Dermis microvascular lymphatic vessel endothelial cell (primary cell): ENCODE data around the gene KLHL33. TPM values are rescaled to one million over a fixed set of nuclear protein-coding genes. Genes with fewer than 3 reads are reported as not detected.

Experiments
- DNase-seq, 2 donors: peaks; one replicate each; pipeline versions ENCODE4 v3.0.0 to v3.0.0-alpha.2; 2010; ENCODE audit warnings: low read depth in 2 of 2
- total RNA-seq: library from RNA; depleted of rRNA; stranded (reverse); fragments of >200 nt; gene quantifications from 2 replicates; pipeline ENCODE4 v1.2.1, GENCODE V29; 2014

The KLHL33 gene
- total RNA-seq, 1 donor from 2014 or later, result 0.13 TPM

DNA sequence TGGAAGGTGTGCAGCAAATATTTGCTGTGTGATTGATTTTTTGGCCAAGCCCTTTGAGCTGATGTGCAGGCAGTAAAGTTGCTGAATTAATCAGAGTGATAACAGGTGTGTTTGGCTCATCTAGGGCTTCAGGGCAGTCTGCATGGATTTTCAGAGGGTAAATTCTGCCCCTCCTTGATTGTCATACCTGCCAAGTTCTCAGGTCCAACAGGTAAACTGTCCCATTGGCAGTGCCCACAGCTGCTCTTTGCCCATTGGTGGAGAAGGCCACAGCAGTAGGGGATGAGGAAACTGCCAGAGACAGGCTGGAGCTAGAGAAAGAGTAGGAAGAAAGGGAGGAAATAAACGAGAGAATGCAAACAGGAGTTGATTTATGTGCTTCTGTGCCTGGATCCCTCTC lies 56.2 kb downstream of the KLHL33 start:
- DNase-seq, result no peak

DNA sequence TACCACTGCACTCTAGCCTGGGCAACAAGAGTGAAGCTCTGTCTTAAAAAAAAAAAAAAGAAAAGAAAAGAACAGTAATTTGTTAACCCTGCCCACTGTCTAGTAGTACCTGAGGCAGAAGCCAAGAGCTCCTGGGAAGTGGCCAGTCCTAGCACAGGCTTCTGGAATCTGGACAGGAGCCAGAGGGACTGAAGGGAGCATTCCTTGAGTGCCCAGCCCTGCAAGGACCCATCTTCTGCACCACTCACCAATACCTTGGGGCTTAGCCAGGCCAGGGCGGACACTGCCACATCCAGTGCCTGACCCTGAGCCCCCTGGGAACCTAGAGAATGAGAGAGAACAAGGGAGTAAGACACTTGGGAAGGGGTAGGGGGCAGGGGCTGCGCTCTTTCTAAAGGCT lies 58.8 kb downstream of the KLHL33 start:
- no peak for DNase-seq

DNA sequence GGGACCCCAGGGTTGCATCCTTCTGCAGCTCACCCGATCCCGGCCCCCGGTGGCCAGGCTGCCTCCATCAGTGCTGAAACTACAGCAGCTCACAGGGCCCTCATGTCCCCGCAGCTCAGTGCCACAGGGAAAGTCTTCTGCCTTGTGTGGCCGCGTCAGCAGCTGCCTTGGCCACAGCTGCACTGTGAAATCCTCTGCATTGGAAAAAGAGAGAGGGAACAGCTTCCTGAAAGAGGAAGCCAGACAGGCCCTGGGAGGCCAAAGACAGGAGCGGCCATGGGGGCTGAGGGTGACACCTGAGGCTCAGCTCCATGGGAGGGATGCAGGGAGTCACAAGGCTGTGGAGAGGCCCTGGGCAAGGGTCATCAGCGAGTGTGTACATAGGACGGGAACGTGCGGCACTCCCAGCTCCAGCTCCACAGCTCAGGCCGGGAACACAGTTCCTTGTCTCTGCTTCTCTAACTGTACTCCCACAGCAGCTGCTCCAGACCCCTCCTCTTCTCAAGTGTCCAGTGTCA lies 59.8 kb downstream of the KLHL33 start:
- DNase-seq, result no peak

Other genes starting within 250 kb of the KLHL33 start
- not detected in 2 replicates for gene OR11G2, start 245.3 kb downstream of the KLHL33 start, total RNA-seq
- gene OR11H6, start 212.5 kb downstream of the KLHL33 start, total RNA-seq, result not detected in 2 replicates
- gene OR11H7, start 207.2 kb downstream of the KLHL33 start, total RNA-seq, result not detected in 2 replicates
- gene OR11H4, start 196.9 kb downstream of the KLHL33 start, total RNA-seq, result not detected in 2 replicates
- 14.4 and 15.8 TPM in 2 replicates for gene TTC5, start 130.2 kb downstream of the KLHL33 start, total RNA-seq
- gene CCNB1IP1, start 102.9 kb downstream of the KLHL33 start, total RNA-seq, result 38.6 and 39.7 TPM in 2 replicates
- 5.3 and 6.3 TPM in 2 replicates for gene PARP2, start 92.5 kb downstream of the KLHL33 start, total RNA-seq
- 19.8 and 36.0 TPM in 2 replicates for gene TEP1, start 22.7 kb downstream of the KLHL33 start, total RNA-seq
- gene OSGEP, start 18.6 kb upstream of the KLHL33 start, total RNA-seq, result 54.9 and 70.4 TPM in 2 replicates
- 65.7 and 75.1 TPM in 2 replicates for gene APEX1, start 19.1 kb upstream of the KLHL33 start, total RNA-seq
- 22.1 and 28.6 TPM in 2 replicates for gene PIP4P1, start 25.3 kb upstream of the KLHL33 start, total RNA-seq
- gene PNP, start 33.2 kb upstream of the KLHL33 start, total RNA-seq, result 222 and 264 TPM in 2 replicates
- gene RNASE10, start 69.4 kb upstream of the KLHL33 start, total RNA-seq, result not detected in 2 replicates
- gene RNASE9, start 124.9 kb upstream of the KLHL33 start, total RNA-seq, result not detected in 2 replicates
- not detected in 2 replicates for gene RNASE11, start 151.8 kb upstream of the KLHL33 start, total RNA-seq
- gene RNASE12, start 155.2 kb upstream of the KLHL33 start, total RNA-seq, result not detected in 2 replicates
- not detected in 2 replicates for gene OR6S1, start 205.5 kb upstream of the KLHL33 start, total RNA-seq
- gene RNASE4, start 248.4 kb upstream of the KLHL33 start, total RNA-seq, result 16.2 and 26.9 TPM in 2 replicates